Superior temporal gyrus (tissue), 1 donor: ENCODE data around the gene CD84.
"Not testable (repeated sequence)": the region's sequence is repeated elsewhere in the genome, so short reads cannot be mapped to it uniquely, and the experiment has no call there.

Experiments used
- DNase-seq: peaks from one replicate; pipeline ENCODE4 v3.0.0-alpha.2; 2016; ENCODE audit errors: extremely low spot score

Gene CD84

GRCh38 chr1:160517519-160517918 is 61.8 kb downstream of the CD84 start:
- DNase-seq: not testable (repeated sequence)

GRCh38 chr1:160515908-160516307 is 63.4 kb downstream of the CD84 start:
- DNase-seq: not testable (repeated sequence)

GRCh38 chr1:160504651-160505050 is 74.6 kb downstream of the CD84 start:
- no peak for DNase-seq

- DNase-seq: no peak
Measured at GRCh38 chr1:160503087-160503486, 76.2 kb downstream of the CD84 start.

- no peak for DNase-seq
Measured at GRCh38 chr1:160500321-160500990, 78.8 kb downstream of the CD84 start.

GRCh38 chr1:160499631-160500030 is 79.7 kb downstream of the CD84 start:
- no peak for DNase-seq

GRCh38 chr1:160498301-160499065 is 80.8 kb downstream of the CD84 start:
- not testable (repeated sequence) for DNase-seq

- DNase-seq: no peak
Measured at GRCh38 chr1:160496334-160496733, 83.0 kb downstream of the CD84 start.

GRCh38 chr1:160494620-160495019 is 84.7 kb downstream of the CD84 start:
- DNase-seq: no peak

GRCh38 chr1:160492617-160493016 is 86.7 kb downstream of the CD84 start:
- DNase-seq: no peak

GRCh38 chr1:160491981-160492380 is 87.3 kb downstream of the CD84 start:
- DNase-seq: no peak
